GM23338 (cell line): ENCODE measurements around the gene ZBTB20. TPM values are rescaled to one million over a fixed set of nuclear protein-coding genes. Genes with fewer than 3 reads are reported as not detected.

Source experiments
- ATAC-seq: fragments of 200-7000 bp; cut with Tn5 transposase; 3 replicates; pipeline ENCODE4 v1.9.1; 2020
- DNase-seq: peaks from one replicate; pipeline ENCODE4 v3.0.0-alpha.2; 2015; ENCODE audit warnings: low spot score
- H2AFZ ChIP-seq: fragments of 200-600 bp; sonication (generic); 2 replicates; pipeline ENCODE4 v1.8.0; 2016; ENCODE audit warnings: antibody characterized with exemption, mild to moderate bottlenecking, moderate library complexity
- H3F3A ChIP-seq: fragments of 200-600 bp; sonication (generic); replicated peaks from 2 replicates; pipeline ENCODE4 v1.8.0; 2017; ENCODE audit warnings: antibody characterized with exemption, mixed run types, low read depth
- H3K27ac ChIP-seq: fragments of 200-600 bp; sonication (generic); 2 replicates; pipeline ENCODE4 v1.6.1; 2016; ENCODE audit warnings: low read depth
- H3K27me3 ChIP-seq: fragments of 200-600 bp; sonication (generic); 2 replicates; pipeline ENCODE4 v1.8.0; 2016; ENCODE audit warnings: mild to moderate bottlenecking, mixed run types, moderate library complexity; ENCODE audit not compliant: insufficient read depth
- H3K36me3 ChIP-seq: fragments of 200-600 bp; sonication (generic); 2 replicates; pipeline ENCODE4 v1.8.0; 2016; ENCODE audit warnings: mild to moderate bottlenecking; ENCODE audit not compliant: insufficient read depth
- H3K4me1 ChIP-seq: fragments of 200-600 bp; sonication (generic); 2 replicates; pipeline ENCODE4 v1.8.0; 2016; ENCODE audit warnings: mild to moderate bottlenecking, moderate library complexity; ENCODE audit not compliant: insufficient read depth
- H3K4me2 ChIP-seq: fragments of 200-600 bp; sonication (generic); 2 replicates; pipeline ENCODE4 v1.7.1; 2017; ENCODE audit warnings: mixed run types
- H3K4me3 ChIP-seq: fragments of 200-600 bp; sonication (generic); 2 replicates; pipeline ENCODE4 v1.6.1; 2016; ENCODE audit warnings: mixed run types
- H3K79me2 ChIP-seq: fragments of 200-600 bp; sonication (generic); replicated peaks from 2 replicates; pipeline ENCODE4 v1.8.0; 2017; ENCODE audit warnings: mild to moderate bottlenecking; ENCODE audit not compliant: insufficient read depth
- H3K9me2 ChIP-seq: fragments of 200-600 bp; sonication (generic); 2 replicates; pipeline ENCODE4 v1.8.0; 2017; ENCODE audit not compliant: insufficient read depth
- H4K20me1 ChIP-seq: fragments of 200-600 bp; sonication (generic); replicated peaks from 2 replicates; pipeline ENCODE4 v1.8.0; 2017; ENCODE audit warnings: mild to moderate bottlenecking; ENCODE audit not compliant: insufficient read depth
- H3K27ac Mint-ChIP-seq: 2 replicates; pipeline ENCODE4 v1.8.0; 2020; ENCODE audit warnings: inconsistent platforms, mild to moderate bottlenecking, moderate library complexity, mixed read lengths
- H3K27me3 Mint-ChIP-seq: 3 replicates; pipeline ENCODE4 v1.8.0; 2022; ENCODE audit warnings: low read depth, mild to moderate bottlenecking, moderate library complexity, mixed read lengths, inconsistent platforms; ENCODE audit not compliant: insufficient read depth, poor library complexity
- H3K36me3 Mint-ChIP-seq: 3 replicates; pipeline ENCODE4 v1.8.0; 2021; ENCODE audit warnings: low read depth, mild to moderate bottlenecking, inconsistent platforms, moderate library complexity, mixed read lengths
- H3K4me1 Mint-ChIP-seq: 3 replicates; pipeline ENCODE4 v1.8.0; 2020; ENCODE audit warnings: mild to moderate bottlenecking, inconsistent platforms, mixed read lengths
- H3K4me3 Mint-ChIP-seq: 3 replicates; pipeline ENCODE4 v1.8.0; 2021; ENCODE audit warnings: moderate library complexity, mild to moderate bottlenecking, inconsistent platforms, mixed read lengths
- H3K9me3 Mint-ChIP-seq: 3 replicates; pipeline ENCODE4 v1.8.0; 2020; ENCODE audit warnings: moderate library complexity, mild to moderate bottlenecking, inconsistent platforms, mixed read lengths
- CREB1 ChIP-seq: fragments of 250-450 bp; sonication (Bioruptor Pico); IDR thresholded peaks from 2 replicates; pipeline ENCODE4 v1.5.0; 2020; ENCODE audit warnings: low read depth, mild to moderate bottlenecking, moderate library complexity
- EZH2 ChIP-seq: fragments of 200-600 bp; sonication (generic); IDR thresholded peaks from one replicate; pipeline ENCODE4 v1.8.0; 2017; ENCODE audit warnings: antibody characterized with exemption, mild to moderate bottlenecking, low read depth; ENCODE audit not compliant: unreplicated experiment
- EZH2phosphoT487 ChIP-seq: fragments of 200-600 bp; sonication (generic); IDR thresholded peaks from one replicate; pipeline ENCODE4 v1.8.1; 2018; ENCODE audit warnings: antibody characterized with exemption; ENCODE audit not compliant: unreplicated experiment
- JUNB ChIP-seq: IDR thresholded peaks from one replicate; pipeline ENCODE4 v1.6.1; 2016; ENCODE audit warnings: antibody characterized with exemption; ENCODE audit not compliant: unreplicated experiment
- NANOG ChIP-seq: IDR thresholded peaks from 2 replicates; pipeline ENCODE4 v1.6.1; 2016; ENCODE audit warnings: antibody characterized with exemption, borderline replicate concordance
- POLR2AphosphoS5 ChIP-seq: IDR thresholded peaks from 2 replicates; pipeline ENCODE4 v1.6.1; 2016; ENCODE audit warnings: antibody characterized with exemption, low read depth
- STAT1 ChIP-seq: IDR thresholded peaks from one replicate; pipeline ENCODE4 v1.6.1; 2016; ENCODE audit warnings: antibody characterized with exemption; ENCODE audit not compliant: unreplicated experiment
- ZNF331 ChIP-seq: fragments of 250-450 bp; sonication (Bioruptor Pico); IDR thresholded peaks from 2 replicates; pipeline ENCODE4 v1.5.0; 2020; ENCODE audit warnings: low read depth, mild to moderate bottlenecking, moderate library complexity
- polyA plus RNA-seq: library from polyadenylated mRNA; unstranded; fragments of >200 nt; fragmentation: Nextera tagmentation; extraction: Ambion mirVana; gene quantifications from 2 replicates; pipeline ENCODE4 v1.2.1, GENCODE V29; 2016
- total RNA-seq: library from RNA; depleted of rRNA; stranded (reverse); fragments of >200 nt; shearing (Covaris generic); gene quantifications from 2 replicates; pipeline ENCODE4 v1.2.3, GENCODE V29; 2014
- TF ChIP-seq, protein P1 (sequence below): IDR thresholded peaks from one replicate; pipeline ENCODE4 v1.6.1; 2018; ENCODE audit warnings: antibody characterized with exemption; ENCODE audit not compliant: unreplicated experiment
- TF ChIP-seq, protein P2 (sequence below): IDR thresholded peaks from 2 replicates; pipeline ENCODE4 v1.6.1; 2016; ENCODE audit warnings: antibody characterized with exemption
- TF ChIP-seq, protein P3 (sequence below), 2 experiments: fragments of 200-600 bp in 1 of 2; sonication (generic) in 1 of 2; conservative IDR thresholded peaks; 2 replicates each; pipeline versions ENCODE4 v1.5.1 to v1.6.1; 2016 to 2017; ENCODE audit warnings: antibody characterized with exemption in 2 of 2, low read depth in 2 of 2, mild to moderate bottlenecking in 2 of 2, moderate library complexity in 1 of 2

Gene ZBTB20
- total and polyA plus RNA-seq, 2 experiments from 2014 or later, result 2.0 to 3.3 TPM

DNA sequence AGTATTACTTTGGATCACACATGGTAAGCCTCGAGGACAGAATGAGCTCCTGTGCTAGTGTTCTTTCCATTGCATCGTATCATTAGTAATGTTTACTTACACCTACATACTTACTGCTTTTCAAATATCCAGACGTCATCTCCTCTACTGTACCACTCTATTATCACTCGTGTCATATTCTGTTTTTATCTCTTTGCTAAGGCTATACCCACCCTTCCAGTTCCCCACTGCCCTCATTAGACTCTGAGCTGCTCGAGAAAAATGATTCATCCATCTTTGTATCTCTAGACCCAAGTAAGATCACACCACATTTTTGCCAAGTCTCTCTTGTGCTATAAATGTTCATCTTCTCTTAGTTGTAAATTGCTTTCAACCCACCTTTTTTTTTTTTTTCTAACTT lies 607.6 kb downstream of the ZBTB20 start:
- H2AFZ ChIP-seq, result no peak overlapping the region
- ATAC-seq (no peak), DNase-seq (no peak)
- Mint-ChIP-seq H3K4me3 (no peak overlapping the region), H3K27me3 (no peaks in the 10 kb centered on the region), H3K36me3 (no peaks in the 10 kb centered on the region), H3K27ac (no peak overlapping the region), H3K9me3 (no peaks in the 10 kb centered on the region), H3K4me1 (peaks cover 27% of the 10 kb centered on the region)
- H3K36me3 ChIP-seq, result no peaks in the 10 kb centered on the region
- TF ChIP-seq, protein P1, sequence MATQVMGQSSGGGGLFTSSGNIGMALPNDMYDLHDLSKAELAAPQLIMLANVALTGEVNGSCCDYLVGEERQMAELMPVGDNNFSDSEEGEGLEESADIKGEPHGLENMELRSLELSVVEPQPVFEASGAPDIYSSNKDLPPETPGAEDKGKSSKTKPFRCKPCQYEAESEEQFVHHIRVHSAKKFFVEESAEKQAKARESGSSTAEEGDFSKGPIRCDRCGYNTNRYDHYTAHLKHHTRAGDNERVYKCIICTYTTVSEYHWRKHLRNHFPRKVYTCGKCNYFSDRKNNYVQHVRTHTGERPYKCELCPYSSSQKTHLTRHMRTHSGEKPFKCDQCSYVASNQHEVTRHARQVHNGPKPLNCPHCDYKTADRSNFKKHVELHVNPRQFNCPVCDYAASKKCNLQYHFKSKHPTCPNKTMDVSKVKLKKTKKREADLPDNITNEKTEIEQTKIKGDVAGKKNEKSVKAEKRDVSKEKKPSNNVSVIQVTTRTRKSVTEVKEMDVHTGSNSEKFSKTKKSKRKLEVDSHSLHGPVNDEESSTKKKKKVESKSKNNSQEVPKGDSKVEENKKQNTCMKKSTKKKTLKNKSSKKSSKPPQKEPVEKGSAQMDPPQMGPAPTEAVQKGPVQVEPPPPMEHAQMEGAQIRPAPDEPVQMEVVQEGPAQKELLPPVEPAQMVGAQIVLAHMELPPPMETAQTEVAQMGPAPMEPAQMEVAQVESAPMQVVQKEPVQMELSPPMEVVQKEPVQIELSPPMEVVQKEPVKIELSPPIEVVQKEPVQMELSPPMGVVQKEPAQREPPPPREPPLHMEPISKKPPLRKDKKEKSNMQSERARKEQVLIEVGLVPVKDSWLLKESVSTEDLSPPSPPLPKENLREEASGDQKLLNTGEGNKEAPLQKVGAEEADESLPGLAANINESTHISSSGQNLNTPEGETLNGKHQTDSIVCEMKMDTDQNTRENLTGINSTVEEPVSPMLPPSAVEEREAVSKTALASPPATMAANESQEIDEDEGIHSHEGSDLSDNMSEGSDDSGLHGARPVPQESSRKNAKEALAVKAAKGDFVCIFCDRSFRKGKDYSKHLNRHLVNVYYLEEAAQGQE, result no peak
- TF ChIP-seq STAT1, result no peak
- TF ChIP-seq, protein P2, sequence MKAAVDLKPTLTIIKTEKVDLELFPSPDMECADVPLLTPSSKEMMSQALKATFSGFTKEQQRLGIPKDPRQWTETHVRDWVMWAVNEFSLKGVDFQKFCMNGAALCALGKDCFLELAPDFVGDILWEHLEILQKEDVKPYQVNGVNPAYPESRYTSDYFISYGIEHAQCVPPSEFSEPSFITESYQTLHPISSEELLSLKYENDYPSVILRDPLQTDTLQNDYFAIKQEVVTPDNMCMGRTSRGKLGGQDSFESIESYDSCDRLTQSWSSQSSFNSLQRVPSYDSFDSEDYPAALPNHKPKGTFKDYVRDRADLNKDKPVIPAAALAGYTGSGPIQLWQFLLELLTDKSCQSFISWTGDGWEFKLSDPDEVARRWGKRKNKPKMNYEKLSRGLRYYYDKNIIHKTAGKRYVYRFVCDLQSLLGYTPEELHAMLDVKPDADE, result no peak
- TF ChIP-seq EZH2phosphoT487, result no peak
- no peak for TF ChIP-seq NANOG
- TF ChIP-seq, protein P3, sequence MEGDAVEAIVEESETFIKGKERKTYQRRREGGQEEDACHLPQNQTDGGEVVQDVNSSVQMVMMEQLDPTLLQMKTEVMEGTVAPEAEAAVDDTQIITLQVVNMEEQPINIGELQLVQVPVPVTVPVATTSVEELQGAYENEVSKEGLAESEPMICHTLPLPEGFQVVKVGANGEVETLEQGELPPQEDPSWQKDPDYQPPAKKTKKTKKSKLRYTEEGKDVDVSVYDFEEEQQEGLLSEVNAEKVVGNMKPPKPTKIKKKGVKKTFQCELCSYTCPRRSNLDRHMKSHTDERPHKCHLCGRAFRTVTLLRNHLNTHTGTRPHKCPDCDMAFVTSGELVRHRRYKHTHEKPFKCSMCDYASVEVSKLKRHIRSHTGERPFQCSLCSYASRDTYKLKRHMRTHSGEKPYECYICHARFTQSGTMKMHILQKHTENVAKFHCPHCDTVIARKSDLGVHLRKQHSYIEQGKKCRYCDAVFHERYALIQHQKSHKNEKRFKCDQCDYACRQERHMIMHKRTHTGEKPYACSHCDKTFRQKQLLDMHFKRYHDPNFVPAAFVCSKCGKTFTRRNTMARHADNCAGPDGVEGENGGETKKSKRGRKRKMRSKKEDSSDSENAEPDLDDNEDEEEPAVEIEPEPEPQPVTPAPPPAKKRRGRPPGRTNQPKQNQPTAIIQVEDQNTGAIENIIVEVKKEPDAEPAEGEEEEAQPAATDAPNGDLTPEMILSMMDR (conservative IDR thresholded peaks at IDR 0.05; ENCODE audit: low read depth in 2 of 2), result no peak
- TF ChIP-seq POLR2AphosphoS5, result no peak
- TF ChIP-seq JUNB, result no peak
- no peak for TF ChIP-seq CREB1
- TF ChIP-seq EZH2, result no peak
- no peak for TF ChIP-seq ZNF331 (CRISPR knock-in tag)
- H3K79me2 ChIP-seq, result no peaks in the 10 kb centered on the region
- no peak overlapping the region for H3K27ac ChIP-seq
- H3K4me1 ChIP-seq, result peaks cover 28% of the 10 kb centered on the region
- H3K4me3 ChIP-seq, result no peak overlapping the region
- H3K4me2 ChIP-seq, result no peak overlapping the region
- H4K20me1 ChIP-seq, result no peaks in the 10 kb centered on the region
- H3F3A ChIP-seq, result no peaks in the 10 kb centered on the region
- H3K27me3 ChIP-seq, result no peaks in the 10 kb centered on the region
- no peaks in the 10 kb centered on the region for H3K9me2 ChIP-seq
